G401.6 (cell line): ENCODE data around the gene CCZ1B.
"Not testable (repeated sequence)": the region's sequence is repeated elsewhere in the genome, so short reads cannot be mapped to it uniquely, and the experiment has no call there.

ENCODE experiments used
- FAIRE-seq: peaks from 2 replicates; lab custom pipeline; 2012; peaks lifted over from hg19 to GRCh38; lab: Jason Lieb, UNC

Gene CCZ1B

DNA sequence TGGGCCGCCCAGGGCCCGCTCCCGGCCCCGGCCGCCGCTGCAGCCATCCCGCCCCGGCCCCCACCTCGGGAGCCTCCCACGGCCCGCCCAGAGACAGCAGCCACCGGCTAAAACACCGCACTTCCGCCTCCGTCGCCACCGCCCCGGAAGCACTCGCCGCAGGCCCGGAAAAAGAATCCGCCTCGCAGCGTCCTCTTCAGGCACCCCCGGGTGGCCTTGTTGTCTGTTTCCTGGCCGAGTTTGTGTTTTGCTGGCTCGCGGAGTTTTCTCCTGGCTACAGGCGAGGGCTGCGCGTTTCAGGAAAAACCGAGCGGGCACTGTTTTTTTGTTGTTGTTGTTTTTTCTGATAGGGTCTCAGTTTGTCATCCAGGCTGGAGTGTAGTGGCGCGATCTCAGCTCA is at the start of gene CCZ1B:
TSS of gene CCZ1B (minus strand) at position 125 of the 400 bp plus-strand sequence. CDS start at position 47, 78 bp downstream.
- not testable (repeated sequence) for FAIRE-seq

DNA sequence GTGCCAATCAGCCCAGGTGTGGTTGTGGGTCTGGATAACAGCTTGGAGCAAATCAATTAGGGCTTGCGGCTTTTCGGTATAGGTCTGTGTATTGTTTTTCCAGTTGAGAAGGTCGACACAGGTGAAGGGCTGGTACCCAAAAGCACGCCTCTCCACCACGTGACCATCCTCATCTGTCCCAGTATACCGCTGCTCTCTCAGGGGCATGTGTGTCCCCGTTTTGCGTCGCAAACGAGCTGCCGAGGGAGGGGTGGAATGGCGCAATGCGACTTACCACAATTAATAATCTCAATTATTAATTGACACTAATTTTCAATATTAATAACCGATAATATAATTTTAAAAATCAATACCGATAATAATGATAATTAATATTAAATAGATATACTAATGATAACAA is 48.9 kb upstream of the CCZ1B start:
- not testable (repeated sequence) for FAIRE-seq

GRCh38 chr7:6872246-6872945 is 46.3 kb upstream of the CCZ1B start:
- FAIRE-seq, result not testable (repeated sequence)

DNA sequence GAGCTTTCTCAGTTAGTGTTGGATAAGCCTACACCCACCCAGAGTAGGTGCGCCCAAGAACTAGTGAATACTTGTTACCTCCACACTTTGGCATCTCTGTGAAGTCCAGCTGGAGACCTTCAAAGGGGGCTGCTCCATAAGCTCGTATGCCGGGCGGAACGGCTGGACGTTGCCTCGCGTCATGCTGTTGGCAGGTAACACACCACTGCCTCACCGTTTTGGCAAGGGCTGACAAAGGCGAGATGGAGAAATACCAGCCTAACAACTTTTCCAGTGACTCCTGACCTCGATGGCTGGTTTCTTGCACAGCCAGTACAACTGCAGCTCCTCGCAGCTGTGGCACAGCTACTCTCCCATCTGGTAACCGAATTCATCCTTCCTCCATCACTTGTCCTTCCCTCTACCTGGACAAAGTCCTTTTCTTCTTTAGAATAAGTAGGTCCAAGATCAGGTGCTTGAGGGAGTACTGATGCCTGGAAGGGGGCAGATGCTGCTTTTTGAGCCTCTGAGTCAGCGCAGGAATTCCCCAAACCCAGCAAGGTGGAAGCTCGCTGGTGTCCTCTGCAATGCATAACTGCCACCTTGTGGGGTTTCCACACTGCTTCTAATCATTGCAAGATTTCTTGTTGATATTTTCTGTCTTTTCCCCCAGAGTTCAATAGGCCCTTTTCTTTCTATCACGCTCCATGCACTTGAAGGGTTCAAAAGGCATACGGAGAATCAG is 45.5 kb upstream of the CCZ1B start:
- not testable (repeated sequence) for FAIRE-seq

DNA sequence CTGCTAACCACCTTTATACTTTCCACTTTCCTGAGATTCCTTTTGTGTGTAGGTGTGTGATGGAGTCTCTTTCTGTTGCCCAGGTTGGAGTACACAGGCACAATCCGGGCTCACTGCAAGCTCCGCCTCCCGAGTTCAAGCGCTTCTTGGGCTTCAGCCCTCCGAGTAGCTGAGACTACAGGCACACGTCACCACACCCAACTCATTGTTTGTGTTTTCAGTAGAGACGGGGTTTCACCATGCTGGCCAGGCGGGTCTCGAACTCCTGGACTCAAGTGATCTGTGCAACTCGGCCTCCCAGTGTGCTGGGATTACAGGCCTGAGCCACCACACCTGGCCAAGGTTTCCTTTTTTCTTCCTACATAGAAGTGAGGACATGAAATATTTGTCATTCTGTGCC is 38.7 kb upstream of the CCZ1B start:
- FAIRE-seq, result not testable (repeated sequence)

- FAIRE-seq, result not testable (repeated sequence)
Measured at GRCh38 chr7:6864188-6864587, 38.1 kb upstream of the CCZ1B start.

DNA sequence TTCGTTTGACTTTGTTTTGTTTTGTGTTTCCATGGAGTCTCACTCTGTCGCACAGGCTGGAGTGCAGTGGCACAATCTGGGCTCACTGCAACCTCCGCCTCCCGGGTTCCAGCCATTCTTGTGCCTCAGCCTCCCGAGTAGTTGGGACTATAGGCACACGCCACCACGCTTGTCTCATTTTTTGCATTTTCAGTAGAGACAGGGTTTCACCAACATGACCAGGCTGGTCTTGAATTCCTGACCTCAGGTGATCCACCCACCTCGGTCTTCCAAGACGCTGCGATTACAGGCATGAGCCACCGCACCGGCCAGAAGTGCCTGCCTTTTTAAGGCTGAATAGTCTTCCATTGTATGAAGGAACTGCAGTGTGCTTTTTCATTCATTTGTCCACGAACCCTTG is 36.8 kb upstream of the CCZ1B start:
- FAIRE-seq, result not testable (repeated sequence)

DNA sequence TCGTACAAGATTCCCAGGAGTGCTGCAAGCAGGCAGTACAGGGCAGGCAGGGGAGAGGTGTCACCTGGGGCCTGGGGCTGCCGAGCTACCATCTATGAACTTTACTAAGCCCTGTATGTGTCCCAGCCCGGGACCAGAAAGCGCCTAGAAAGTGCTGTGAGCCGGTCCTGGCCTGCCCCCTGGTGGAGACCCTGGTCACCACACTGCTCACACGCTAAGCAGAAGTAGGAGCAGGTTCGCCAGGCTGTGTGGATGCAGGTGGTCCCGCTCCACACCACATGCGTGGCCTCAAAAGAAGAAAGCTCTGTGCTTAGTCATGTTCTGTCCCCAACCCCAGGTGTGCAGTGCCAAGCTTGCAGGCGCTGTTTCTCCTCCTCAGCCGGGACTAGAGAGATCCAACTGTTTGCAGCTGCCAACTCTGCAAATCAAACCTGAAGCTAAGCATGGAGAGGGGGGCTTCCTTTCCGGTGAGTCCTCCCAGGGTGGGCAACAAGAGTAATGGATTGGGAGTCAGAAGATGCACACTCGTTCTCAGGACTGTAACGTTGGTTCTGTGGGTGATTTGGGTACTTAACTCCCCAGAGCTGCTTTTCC is 31.7 kb upstream of the CCZ1B start:
- not testable (repeated sequence) for FAIRE-seq

DNA sequence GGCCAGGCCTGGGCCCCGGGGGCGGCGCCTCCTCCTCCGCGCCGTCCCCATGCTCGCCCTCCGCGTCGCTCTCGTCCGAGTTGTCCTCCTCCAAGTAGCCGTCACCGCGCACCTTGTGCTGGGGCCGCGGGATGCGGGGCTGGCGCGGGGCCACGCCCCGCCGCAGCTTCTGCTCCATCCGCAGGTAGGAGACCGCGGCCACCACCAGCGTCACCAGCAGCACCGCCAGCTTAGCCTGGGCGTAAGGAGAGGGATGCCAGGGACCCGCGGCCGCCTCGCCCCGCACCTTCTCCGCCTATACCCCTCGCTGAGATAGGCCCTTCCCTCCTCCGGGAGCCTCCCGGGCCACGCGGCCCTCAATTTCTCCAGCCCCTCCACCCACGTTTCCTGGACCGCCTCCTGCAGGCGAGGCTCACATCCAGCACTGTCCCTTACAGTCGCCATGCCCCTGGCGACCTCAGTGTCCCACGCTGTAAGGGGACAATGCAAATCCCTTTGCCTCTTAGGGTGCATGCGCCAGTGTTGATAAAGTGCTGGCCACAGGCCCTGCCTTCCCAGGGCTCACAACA is 29.6 kb upstream of the CCZ1B start:
- FAIRE-seq, result not testable (repeated sequence)

DNA sequence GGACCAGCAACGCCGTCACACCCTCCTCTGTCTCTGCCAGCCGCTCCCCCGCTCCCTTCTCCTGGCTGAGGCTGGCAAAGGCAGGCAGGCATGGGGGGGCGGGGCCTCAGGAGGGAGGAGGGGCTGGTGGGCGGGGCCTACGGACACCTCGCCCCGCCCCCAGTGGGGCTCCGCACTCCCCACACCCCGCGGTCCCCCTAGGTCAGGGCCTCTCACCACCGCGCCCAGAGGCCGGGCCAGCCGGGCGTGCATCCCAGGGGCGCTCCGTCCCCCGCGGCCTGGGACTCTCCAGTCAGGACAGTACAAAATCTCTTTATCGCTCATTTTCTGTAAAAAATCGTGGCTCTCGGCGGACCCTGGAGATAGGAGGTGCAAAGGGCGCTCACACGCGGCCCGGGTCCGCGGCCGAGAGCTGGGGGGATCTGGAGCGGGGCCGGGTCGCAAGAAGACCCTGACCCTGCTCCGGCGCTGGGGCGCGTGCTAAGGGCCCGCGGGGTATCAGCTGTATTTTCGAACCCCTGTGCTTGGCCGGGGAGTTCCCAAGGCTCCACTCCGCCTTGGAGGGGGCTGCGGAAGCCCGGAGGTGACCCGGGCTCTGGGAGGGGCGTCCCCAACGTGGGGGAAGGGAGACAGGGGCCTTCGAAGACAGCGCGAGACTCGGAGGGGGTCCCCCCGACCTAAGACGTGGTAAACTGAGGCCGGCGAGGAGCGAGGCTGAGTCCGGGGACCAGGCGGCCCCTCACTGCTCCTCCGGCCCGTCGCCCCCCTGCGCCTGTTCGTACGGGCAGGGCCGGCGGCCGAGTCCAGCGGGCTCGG is 28.9 kb upstream of the CCZ1B start:
- FAIRE-seq, result not testable (repeated sequence)

DNA sequence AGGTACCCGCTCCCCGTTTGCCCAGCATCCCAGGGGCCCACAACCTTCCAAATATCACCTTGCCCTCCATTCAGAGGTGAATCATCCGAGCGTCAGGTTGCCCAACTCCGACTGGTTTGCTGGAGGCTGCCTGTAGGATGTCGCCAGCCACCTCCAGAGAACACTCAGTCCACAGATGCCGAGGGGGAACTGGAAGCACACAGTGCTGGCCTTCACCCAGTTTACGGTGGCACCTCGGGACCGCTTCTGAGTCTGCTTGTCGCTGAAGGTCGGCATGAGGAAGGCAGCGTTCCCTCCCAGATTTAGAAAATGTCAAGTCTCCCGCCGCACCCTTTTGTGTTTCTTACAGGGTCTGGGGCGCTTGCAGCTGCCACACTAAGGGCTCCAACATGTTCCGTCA is 27.6 kb upstream of the CCZ1B start:
- FAIRE-seq, result not testable (repeated sequence)

GRCh38 chr7:6849127-6849526 is 23.1 kb upstream of the CCZ1B start:
- not testable (repeated sequence) for FAIRE-seq

DNA sequence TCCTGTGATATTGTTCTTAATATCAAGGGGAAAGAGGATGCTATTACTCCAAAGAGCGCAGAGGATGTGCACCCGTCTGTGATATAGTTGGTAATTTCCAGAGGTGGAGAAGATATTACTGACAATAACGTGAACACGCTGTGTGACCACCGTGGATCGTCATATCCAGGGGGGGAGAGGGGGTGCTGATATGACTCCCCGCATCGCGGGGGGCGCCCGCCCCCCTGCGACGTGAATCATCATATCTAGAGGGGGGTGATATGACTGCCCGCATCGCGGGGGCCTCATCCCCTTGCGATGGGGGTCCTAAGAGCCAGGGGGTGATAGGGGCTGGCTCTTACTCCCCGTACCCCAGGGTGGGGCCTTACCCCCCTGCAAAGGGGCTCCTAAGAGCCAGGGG is 21.7 kb upstream of the CCZ1B start:
- not testable (repeated sequence) for FAIRE-seq

GRCh38 chr7:6845971-6846449 is 19.9 kb upstream of the CCZ1B start:
- FAIRE-seq, result not testable (repeated sequence)

DNA sequence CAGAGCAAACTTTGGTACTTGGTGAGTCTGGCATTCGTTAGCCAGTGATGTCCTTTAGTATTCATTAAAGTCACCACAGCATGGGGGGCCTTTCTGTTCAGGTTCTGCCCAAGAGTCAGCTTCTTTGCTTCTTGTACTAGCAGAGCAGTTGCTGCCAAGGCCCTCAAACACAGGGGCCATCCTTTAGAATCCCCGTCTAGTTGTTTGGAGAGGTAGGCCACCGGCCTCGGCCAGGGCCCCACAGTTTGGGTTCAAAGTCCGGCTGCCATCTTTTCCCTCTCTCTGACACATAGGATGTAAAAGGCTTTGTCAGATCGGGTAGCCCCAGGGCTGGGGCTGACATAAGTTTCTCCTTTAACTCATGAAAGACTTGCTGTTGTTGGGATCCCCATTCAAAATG is 17.6 kb upstream of the CCZ1B start:
- FAIRE-seq, result not testable (repeated sequence)

GRCh38 chr7:6843092-6843491 is 17.0 kb upstream of the CCZ1B start:
- FAIRE-seq, result not testable (repeated sequence)

GRCh38 chr7:6842278-6842921 is 16.3 kb upstream of the CCZ1B start:
- not testable (repeated sequence) for FAIRE-seq

DNA sequence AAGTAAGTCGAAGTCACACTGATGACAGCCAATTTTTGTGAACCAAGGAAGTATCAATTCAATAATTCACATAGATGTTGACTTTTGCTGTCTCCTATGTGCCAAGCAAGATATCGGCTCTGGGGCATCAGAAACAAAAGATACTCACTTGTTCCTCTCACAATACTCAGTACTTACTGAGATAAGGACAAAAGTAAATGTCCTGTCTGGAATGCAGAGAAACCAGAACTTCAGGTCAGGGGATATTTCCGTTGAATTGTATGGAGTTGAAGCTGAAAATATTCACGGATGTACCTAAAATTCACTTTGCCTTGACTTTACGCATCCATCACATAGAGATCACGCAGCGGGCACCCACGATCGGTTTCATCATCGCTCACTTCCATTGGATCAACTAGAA is 11.0 kb upstream of the CCZ1B start:
- not testable (repeated sequence) for FAIRE-seq

- not testable (repeated sequence) for FAIRE-seq
Measured at GRCh38 chr7:6835521-6835920, 9.4 kb upstream of the CCZ1B start.

- FAIRE-seq, result no peak
Measured at GRCh38 chr7:6833636-6834035, 7.6 kb upstream of the CCZ1B start.

GRCh38 chr7:6831018-6831725 is 5.1 kb upstream of the CCZ1B start:
- no peak for FAIRE-seq
